ENCODE measurements around the gene CTDSP1. TPM values are rescaled to one million over a fixed set of nuclear protein-coding genes. Genes with fewer than 3 reads are reported as not detected.
A peak's percentile ranks its signal among the peaks of the same experiment; 100 is the strongest.

Gene CTDSP1
- total RNA-seq, 2 experiments from 2014 or later: 169 to 174 TPM

DNA sequence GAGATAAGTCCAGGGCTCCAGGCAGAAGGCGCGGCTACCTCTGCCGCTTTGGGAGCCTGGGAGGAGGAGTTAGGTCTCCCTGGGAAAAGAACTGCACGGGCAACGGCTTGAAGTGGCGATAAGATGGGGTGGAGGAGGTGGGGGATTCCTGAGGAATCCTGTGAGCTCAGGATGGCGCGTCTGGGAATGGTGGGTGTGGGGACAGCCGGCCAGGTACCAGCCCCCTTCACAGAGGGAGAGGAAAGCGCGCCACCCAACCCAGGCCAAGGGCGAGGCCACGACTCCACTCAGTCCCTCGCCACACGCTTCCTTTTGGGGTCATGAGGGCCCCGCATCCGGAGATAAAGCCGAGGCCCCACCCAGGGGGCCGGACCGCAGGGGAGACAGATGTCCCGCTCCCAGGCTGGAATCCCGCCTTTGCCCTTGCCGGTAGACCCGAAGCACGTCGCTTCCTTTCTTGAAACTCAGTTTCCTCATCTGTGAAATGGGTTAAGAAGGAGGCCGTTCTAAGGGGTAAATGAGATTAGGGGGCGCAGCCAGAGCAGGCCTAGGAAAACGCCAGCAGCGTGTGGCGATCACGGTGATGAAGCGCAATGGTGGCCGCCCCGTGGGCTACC lies 1.7 kb upstream of the CTDSP1 start:
- Mint-ChIP-seq H3K27me3 (no peaks in the 10 kb centered on the region), H3K36me3 (peaks cover 2% of the 10 kb centered on the region), H3K9me3 (no peaks in the 10 kb centered on the region), H3K4me3 (peak overlapping the region; percentile 97), H3K4me1 (peaks cover 26% of the 10 kb centered on the region), H3K27ac (peak overlapping the region; percentile 98)
- POLR2A ChIA-PET: interaction anchor here (1.1 to 2.8 kb wide), 7 partner anchors 8 to 274 kb away, joined by 4 to 30 read pairs (median 9); partner anchors contain the start of genes AAMP, PNKD, RNF25 and STK36
- ATAC-seq (ENCODE audit: low read depth) (peak; percentile 35), DNase-seq (peak; percentile 84)

DNA sequence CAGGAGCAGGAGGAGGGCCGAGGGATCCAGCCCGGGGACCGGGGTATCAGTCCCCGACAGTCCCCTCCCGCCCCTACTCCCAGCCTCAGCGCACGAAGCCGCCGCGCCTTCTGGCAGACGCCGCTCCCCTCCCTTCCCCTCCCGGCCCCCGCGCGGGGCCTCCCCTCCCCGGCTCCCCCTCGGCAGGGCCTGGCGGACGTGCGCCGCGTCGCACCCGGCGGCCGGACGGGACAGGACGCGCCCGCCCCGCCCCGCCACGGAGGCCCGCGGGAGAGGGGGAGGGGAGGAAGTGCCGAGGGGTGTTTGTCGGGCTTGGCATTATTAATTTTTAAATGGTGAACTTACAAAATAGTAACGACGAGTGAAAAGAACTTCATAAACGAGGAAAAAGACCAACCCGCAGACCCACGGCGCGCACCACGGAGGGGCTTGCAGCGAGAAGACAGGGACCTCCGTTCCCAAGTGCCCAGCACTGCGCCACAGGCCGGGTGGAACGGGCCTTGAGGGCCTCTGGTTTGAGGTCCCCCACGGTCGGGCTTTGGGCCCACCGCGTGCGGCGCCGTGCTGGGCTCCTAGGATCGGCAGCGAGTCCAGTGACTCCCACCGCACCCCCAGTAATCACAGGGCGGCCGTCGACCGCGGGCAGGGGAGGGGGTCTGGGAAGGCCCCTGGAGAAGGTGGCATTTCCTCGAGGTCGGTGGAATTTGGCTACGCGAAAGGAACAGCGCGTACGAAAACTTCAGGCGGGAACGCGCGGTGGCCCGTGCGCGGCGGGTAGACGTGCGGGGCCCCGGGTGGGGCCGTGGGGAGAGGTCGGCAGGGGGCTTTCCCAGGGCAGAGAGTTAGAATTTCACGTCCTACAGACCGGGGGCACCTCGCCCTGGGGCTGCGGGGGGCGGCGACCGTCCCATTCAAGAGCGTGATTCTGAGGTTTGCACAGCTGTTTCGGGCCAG lies 954 bp upstream of the CTDSP1 start:
- Mint-ChIP-seq H3K4me3 (peak overlapping the region; percentile 97), H3K4me1 (peaks cover 29% of the 10 kb centered on the region), H3K9me3 (no peaks in the 10 kb centered on the region), H3K27ac (peak overlapping the region; percentile 98), H3K27me3 (no peaks in the 10 kb centered on the region), H3K36me3 (peaks cover 4% of the 10 kb centered on the region)
- ATAC-seq (ENCODE audit: low read depth) (peak; percentile 17), DNase-seq (peak; percentile 81)
- POLR2A ChIA-PET: interaction anchor here (1.1 to 2.8 kb wide), 3 partner anchors 108 to 129 kb away, joined by 3 to 13 read pairs (median 4); partner anchors contain the start of genes AAMP and PNKD

DNA sequence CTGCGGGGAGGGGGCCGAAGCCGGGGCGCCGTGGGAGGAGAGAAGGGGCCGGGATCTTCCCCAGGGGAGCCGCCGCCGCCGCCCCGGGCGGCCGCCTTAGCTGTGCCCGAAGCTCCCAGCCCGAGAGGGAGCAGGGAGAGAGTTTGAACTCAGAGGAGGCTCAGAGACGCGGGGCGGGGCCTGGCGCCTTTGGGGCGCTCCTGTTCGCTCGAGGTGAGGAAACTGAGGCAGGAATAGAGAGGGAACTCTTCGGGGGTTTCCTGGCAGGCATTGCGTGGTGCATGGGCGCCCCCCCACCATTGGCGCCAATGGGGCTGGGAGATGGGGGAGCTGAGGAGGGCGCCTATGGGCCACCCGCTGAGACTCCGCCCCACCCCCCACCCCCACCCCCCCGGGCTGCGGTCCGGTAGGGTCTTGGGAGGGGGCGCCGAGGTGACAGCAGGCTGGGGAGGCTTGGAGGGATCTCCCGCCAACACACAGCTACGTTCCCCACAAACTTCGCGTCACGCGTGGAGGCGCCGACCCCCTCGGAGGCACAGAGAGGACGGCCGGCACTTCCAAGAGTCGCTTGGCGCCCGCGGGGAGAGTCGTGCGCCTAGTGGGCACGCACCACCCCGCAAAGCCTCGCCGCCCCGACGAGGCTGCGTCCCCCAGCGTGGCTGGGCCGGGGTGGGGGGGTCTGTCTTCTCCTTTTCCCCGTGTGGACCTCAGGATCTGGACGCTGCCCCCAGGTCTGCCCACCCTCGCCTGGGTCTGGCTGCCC lies 680 bp downstream of the CTDSP1 start:
- Mint-ChIP-seq H3K4me3 (peak overlapping the region; percentile 94), H3K27ac (peak overlapping the region; percentile 92)
- ATAC-seq (ENCODE audit: low read depth): no peak

DNA sequence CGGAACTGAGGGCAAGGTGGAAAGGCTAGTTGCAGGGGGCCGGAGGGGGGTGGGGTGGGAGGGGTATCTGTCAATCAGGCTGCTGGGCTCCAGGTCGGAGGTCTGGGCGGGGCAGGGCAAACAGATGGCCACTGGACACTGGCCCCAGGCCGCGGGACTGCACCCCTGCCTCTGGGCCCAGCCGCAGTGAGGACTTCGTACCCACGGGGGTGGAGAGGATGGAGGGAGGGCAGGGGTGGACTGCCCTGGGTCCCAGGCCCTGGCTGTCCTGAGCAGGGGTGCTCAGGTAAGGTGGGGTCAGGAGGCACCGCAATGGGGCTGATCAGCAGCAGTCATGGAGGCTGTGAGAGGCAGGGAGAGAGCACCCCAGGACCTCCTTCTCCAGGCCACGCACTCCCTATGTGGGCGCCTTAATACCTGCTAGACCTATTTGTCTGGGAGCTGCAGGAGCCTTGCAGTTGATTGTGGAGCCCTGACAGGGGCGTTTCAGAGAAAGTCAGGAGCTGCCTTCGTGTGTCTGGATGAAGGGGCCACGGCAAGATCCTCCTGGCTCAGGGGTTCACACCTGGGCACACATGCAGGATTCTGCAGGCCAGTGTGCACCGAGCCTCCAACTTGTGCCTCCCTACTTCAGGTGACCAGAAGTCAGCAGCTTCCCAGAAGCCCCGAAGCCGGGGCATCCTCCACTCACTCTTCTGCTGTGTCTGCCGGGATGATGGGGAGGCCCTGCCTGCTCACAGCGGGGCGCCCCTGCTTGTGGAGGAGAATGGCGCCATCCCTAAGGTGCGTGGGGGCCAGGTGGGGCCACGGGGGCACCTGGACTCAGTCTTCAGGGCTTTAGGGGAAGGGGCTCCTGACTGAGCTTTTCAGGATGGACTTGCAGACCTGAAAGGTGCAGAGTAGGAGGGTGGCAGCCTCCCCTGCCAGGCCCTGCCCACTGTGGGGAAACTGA lies 1.5 kb downstream of the CTDSP1 start:
- peak overlapping the region; percentile 79 for H3K4me3 Mint-ChIP-seq
- H3K9me3 Mint-ChIP-seq: no peaks in the 10 kb centered on the region
- POLR2A ChIA-PET: interaction anchor here (0.8 to 1.5 kb wide), 2 partner anchors 105 to 130 kb away, joined by 3 to 7 read pairs; partner anchors contain the start of genes AAMP and PNKD
- H3K4me1 Mint-ChIP-seq: peaks cover 34% of the 10 kb centered on the region
- no peaks in the 10 kb centered on the region for H3K27me3 Mint-ChIP-seq
- DNase-seq: no peak
- ATAC-seq (ENCODE audit: low read depth): no peak
- H3K36me3 Mint-ChIP-seq: peaks cover 6% of the 10 kb centered on the region
- H3K27ac Mint-ChIP-seq: peak overlapping the region; percentile 65

More for the DNA sequence above, 680 bp downstream of the CTDSP1 start:
- Mint-ChIP-seq H3K4me1 (peaks cover 29% of the 10 kb centered on the region), H3K27me3 (no peaks in the 10 kb centered on the region), H3K9me3 (no peaks in the 10 kb centered on the region), H3K36me3 (peaks cover 6% of the 10 kb centered on the region)
- peak; percentile 69 for DNase-seq
- POLR2A ChIA-PET: interaction anchor here (0.8 to 1.5 kb wide), 2 partner anchors 104 to 129 kb away, joined by 3 to 7 read pairs; partner anchors contain the start of genes AAMP and PNKD

DNA sequence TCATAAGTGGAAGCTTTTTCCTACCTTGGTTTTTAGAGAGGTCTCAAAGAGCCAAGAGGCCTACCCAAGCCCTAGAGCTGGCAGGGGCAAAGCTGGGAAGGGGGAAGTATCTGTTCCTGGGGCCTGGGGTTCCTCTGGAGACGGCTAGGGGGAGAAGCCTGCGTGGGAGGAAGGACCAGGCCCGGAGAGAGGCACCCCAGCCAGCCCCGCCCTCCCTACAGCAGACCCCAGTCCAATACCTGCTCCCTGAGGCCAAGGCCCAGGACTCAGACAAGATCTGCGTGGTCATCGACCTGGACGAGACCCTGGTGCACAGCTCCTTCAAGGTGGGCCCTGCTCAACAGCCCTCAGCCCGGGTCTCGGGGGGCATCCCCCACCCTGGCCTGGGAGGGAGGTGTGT lies 2.2 kb downstream of the CTDSP1 start:
- ATAC-seq (ENCODE audit: low read depth) (no peak), DNase-seq (no peak)
- peaks cover 4% of the 10 kb centered on the region for H3K36me3 Mint-ChIP-seq
- H3K27ac Mint-ChIP-seq: peak overlapping the region; percentile 65
- no peaks in the 10 kb centered on the region for H3K27me3 Mint-ChIP-seq
- no peaks in the 10 kb centered on the region for H3K9me3 Mint-ChIP-seq
- POLR2A ChIA-PET: no interaction called here
- H3K4me3 Mint-ChIP-seq: peak overlapping the region; percentile 79
- H3K4me1 Mint-ChIP-seq: peaks cover 35% of the 10 kb centered on the region

DNA sequence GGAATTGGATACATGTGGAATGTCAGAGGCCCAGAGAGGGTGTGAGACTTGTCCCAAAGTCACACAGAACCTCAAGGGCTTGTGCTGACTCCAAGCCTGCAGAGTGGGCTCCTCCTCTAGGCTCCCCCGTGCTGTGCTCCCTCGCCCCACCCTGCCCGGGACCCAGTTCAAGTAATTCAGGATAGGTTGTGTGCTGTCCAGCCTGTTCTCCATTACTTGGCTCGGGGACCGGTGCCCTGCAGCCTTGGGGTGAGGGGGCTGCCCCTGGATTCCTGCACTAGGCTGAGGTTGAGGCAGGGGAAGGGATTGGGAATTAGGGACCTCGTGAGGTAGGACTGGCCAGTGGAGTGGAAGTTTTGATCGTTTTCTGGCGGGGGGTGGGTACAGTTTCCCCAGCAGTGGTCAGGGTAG lies 2.8 kb downstream of the CTDSP1 start:
- Mint-ChIP-seq H3K27ac (peak overlapping the region; percentile 38), H3K36me3 (peaks cover 6% of the 10 kb centered on the region), H3K9me3 (no peaks in the 10 kb centered on the region), H3K27me3 (no peaks in the 10 kb centered on the region), H3K4me3 (peak overlapping the region; percentile 19), H3K4me1 (peaks cover 36% of the 10 kb centered on the region)
- POLR2A ChIA-PET: no interaction called here
- DNase-seq (no peak), ATAC-seq (ENCODE audit: low read depth) (no peak)

DNA sequence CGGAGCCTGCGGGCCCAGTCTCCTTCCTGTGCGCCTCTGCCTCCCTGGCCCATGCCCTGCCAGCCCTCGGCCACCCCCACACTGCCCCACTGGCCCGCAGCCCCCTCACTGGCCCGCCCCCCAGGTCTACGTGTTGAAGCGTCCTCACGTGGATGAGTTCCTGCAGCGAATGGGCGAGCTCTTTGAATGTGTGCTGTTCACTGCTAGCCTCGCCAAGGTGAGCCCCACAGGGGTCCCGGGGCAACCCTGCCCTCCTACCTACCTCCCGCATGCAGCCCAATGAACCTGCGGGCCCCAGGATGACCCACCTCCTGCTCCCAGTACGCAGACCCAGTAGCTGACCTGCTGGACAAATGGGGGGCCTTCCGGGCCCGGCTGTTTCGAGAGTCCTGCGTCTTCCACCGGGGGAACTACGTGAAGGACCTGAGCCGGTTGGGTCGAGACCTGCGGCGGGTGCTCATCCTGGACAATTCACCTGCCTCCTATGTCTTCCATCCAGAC lies 3.3 kb downstream of the CTDSP1 start:
- H3K9me3 Mint-ChIP-seq: no peaks in the 10 kb centered on the region
- ATAC-seq (ENCODE audit: low read depth) (no peak), DNase-seq (no peak)
- no peak overlapping the region for H3K4me3 Mint-ChIP-seq
- H3K27me3 Mint-ChIP-seq: no peaks in the 10 kb centered on the region
- POLR2A ChIA-PET: no interaction called here
- H3K27ac Mint-ChIP-seq: no peak overlapping the region
- peaks cover 6% of the 10 kb centered on the region for H3K36me3 Mint-ChIP-seq
- peaks cover 36% of the 10 kb centered on the region for H3K4me1 Mint-ChIP-seq

DNA sequence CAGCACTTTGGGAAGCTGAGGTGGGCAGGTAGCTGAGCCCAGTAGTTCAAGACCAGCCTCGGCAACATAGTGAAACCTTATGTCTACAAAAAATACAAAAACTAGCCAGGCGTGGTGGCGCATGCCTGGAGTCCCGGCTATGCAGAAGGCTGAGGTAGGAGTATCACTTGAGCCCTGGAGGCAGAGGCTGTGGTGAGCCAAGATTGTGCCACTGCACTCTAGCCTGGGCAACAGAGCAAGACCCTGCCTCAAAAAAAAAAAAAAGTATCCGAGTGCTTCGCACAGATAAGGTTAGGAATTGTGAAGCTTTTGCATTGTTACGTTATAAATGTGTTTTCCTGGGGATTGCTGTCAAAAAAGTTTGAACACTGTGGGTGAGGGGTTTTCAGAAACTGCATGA lies 4.1 kb downstream of the CTDSP1 start:
- DNase-seq (no peak), ATAC-seq (ENCODE audit: low read depth) (no peak)
- Mint-ChIP-seq H3K4me3 (peak overlapping the region; percentile 19), H3K36me3 (peaks cover 6% of the 10 kb centered on the region), H3K4me1 (peaks cover 39% of the 10 kb centered on the region), H3K27ac (peak overlapping the region; percentile 54), H3K9me3 (no peaks in the 10 kb centered on the region), H3K27me3 (peaks cover 2% of the 10 kb centered on the region)
- POLR2A ChIA-PET: interaction anchor here (3.9 to 4.2 kb wide), 2 partner anchors 7 to 117 kb away, joined by 8 to 30 read pairs; no protein-coding TSS in a partner anchor

DNA sequence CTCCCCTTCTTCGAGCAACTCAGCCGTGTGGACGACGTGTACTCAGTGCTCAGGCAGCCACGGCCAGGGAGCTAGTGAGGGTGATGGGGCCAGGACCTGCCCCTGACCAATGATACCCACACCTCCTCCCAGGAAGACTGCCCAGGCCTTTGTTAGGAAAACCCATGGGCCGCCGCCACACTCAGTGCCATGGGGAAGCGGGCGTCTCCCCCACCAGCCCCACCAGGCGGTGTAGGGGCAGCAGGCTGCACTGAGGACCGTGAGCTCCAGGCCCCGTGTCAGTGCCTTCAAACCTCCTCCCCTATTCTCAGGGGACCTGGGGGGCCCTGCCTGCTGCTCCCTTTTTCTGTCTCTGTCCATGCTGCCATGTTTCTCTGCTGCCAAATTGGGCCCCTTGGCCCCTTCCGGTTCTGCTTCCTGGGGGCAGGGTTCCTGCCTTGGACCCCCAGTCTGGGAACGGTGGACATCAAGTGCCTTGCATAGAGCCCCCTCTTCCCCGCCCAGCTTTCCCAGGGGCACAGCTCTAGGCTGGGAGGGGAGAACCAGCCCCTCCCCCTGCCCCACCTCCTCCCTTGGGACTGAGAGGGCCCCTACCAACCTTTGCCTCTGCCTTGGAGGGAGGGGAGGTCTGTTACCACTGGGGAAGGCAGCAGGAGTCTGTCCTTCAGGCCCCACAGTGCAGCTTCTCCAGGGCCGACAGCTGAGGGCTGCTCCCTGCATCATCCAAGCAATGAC lies 4.8 kb downstream of the CTDSP1 start:
- Mint-ChIP-seq H3K4me3 (peak overlapping the region; percentile 19), H3K27ac (peak overlapping the region; percentile 64), H3K27me3 (peaks cover 2% of the 10 kb centered on the region), H3K4me1 (peaks cover 39% of the 10 kb centered on the region), H3K9me3 (no peaks in the 10 kb centered on the region), H3K36me3 (peaks cover 6% of the 10 kb centered on the region)
- ATAC-seq (ENCODE audit: low read depth) (no peak), DNase-seq (no peak)
- POLR2A ChIA-PET: interaction anchor here (1.5 to 4.2 kb wide), 3 partner anchors 8 to 134 kb away, joined by 6 to 30 read pairs (median 8); partner anchors contain the start of genes AAMP and PNKD

DNA sequence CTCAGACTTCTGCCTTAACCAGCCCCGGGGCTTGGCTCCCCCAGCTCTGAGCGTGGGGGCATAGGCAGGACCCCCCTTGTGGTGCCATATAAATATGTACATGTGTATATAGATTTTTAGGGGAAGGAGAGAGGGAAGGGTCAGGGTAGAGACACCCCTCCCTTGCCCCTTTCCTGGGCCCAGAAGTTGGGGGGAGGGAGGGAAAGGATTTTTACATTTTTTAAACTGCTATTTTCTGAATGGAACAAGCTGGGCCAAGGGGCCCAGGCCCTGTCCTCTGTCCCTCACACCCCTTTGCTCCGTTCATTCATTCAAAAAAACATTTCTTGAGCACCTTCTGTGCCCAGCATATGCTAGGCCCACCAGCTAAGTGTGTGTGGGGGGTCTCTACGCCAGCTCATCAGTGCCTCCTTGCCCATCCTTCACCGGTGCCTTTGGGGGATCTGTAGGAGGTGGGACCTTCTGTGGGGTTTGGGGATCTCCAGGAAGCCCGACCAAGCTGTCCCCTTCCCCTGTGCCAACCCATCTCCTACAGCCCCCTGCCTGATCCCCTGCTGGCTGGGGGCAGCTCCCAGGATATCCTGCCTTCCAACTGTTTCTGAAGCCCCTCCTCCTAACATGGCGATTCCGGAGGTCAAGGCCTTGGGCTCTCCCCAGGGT lies 5.5 kb downstream of the CTDSP1 start:
- peaks cover 39% of the 10 kb centered on the region for H3K4me1 Mint-ChIP-seq
- POLR2A ChIA-PET: interaction anchor here (1.5 to 4.2 kb wide), 3 partner anchors 8 to 135 kb away, joined by 6 to 30 read pairs (median 8); partner anchors contain the start of genes AAMP and PNKD

DNA sequence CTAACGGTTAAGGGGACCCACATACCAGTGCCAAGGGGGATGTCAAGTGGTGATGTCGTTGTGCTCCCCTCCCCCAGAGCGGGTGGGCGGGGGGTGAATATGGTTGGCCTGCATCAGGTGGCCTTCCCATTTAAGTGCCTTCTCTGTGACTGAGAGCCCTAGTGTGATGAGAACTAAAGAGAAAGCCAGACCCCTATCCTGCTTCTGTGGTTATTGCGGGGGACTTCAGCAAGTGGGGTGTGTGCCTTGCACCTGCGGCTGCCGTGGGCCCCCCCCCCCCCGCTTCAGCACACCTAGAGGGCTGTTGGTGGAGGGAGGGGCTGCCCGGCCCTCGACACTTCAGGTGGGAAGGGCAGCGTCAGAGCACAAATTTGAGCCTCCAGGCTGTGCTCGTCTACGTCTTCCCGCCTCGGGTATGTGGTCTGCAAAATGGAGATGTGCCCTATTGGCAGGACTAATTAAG lies 6.1 kb downstream of the CTDSP1 start:
- Mint-ChIP-seq H3K4me1 (peaks cover 39% of the 10 kb centered on the region), H3K27ac (peak overlapping the region; percentile 87), H3K27me3 (peaks cover 3% of the 10 kb centered on the region), H3K36me3 (peaks cover 6% of the 10 kb centered on the region), H3K9me3 (no peaks in the 10 kb centered on the region), H3K4me3 (peak overlapping the region; percentile 76)
- DNase-seq (no peak), ATAC-seq (ENCODE audit: low read depth) (peak; percentile 6)
- POLR2A ChIA-PET: interaction anchor here (1.5 to 4.2 kb wide), 3 partner anchors 9 to 136 kb away, joined by 6 to 30 read pairs (median 8); partner anchors contain the start of genes AAMP and PNKD

More for the DNA sequence above, 5.5 kb downstream of the CTDSP1 start:
- peak overlapping the region; percentile 76 for H3K4me3 Mint-ChIP-seq
- no peaks in the 10 kb centered on the region for H3K9me3 Mint-ChIP-seq
- DNase-seq: peak; percentile 59
- H3K36me3 Mint-ChIP-seq: peaks cover 6% of the 10 kb centered on the region
- peaks cover 2% of the 10 kb centered on the region for H3K27me3 Mint-ChIP-seq
- ATAC-seq (ENCODE audit: low read depth): no peak
- peak overlapping the region; percentile 87 for H3K27ac Mint-ChIP-seq
